WI38 (cell line): Measurements from ENCODE around the gene FBXO24.

Source experiments
- H3K4me3 ChIP-seq: 2 replicates; pipeline ENCODE4 v1.5.1; 2011; ENCODE audit warnings: low read depth, mild to moderate bottlenecking, control low read depth, low read length
- TF ChIP-seq, protein P1 (sequence below): IDR thresholded peaks from 2 replicates; pipeline ENCODE4 v1.5.1; 2012; ENCODE audit warnings: low read depth, mild to moderate bottlenecking, control low read depth, low read length

Gene FBXO24

GRCh38 chr7:100649826-100650565 lies 63.9 kb downstream of the FBXO24 start:
- TF ChIP-seq, protein P1, sequence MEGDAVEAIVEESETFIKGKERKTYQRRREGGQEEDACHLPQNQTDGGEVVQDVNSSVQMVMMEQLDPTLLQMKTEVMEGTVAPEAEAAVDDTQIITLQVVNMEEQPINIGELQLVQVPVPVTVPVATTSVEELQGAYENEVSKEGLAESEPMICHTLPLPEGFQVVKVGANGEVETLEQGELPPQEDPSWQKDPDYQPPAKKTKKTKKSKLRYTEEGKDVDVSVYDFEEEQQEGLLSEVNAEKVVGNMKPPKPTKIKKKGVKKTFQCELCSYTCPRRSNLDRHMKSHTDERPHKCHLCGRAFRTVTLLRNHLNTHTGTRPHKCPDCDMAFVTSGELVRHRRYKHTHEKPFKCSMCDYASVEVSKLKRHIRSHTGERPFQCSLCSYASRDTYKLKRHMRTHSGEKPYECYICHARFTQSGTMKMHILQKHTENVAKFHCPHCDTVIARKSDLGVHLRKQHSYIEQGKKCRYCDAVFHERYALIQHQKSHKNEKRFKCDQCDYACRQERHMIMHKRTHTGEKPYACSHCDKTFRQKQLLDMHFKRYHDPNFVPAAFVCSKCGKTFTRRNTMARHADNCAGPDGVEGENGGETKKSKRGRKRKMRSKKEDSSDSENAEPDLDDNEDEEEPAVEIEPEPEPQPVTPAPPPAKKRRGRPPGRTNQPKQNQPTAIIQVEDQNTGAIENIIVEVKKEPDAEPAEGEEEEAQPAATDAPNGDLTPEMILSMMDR, result no peak

More at GRCh38 chr7:100649826-100650565, 63.9 kb downstream of the FBXO24 start:
- no peak overlapping the region for H3K4me3 ChIP-seq
